ENCODE data around the gene OR8B8.

- TF ChIP-seq POLR2A (IDR thresholded peaks at IDR 0.05; ENCODE audit: low read depth, low read length) = no peak
- no peak for TF ChIP-seq TAF1 (IDR thresholded peaks at IDR 0.05; ENCODE audit: low read depth, low read length)
- TF ChIP-seq PAX5 (IDR thresholded peaks at IDR 0.05; ENCODE audit: insufficient read depth, low read length, severe bottlenecking) = no peak
- TF ChIP-seq POLR2AphosphoS5 (IDR thresholded peaks at IDR 0.05; ENCODE audit: low read depth, low read length) = no peak
- TF ChIP-seq SPI1 (IDR thresholded peaks at IDR 0.05; ENCODE audit: low read depth, low read length) = no peak
Observed at GRCh38 chr11:124421043-124421442, 24.5 kb downstream of the OR8B8 start.

Measured in GM12891 (cell line).